ENCODE data around the gene LRRIQ3. TPM values are rescaled to one million over a fixed set of nuclear protein-coding genes. Genes with fewer than 3 reads are reported as not detected.

LRRIQ3 gene
- total and polyA plus RNA-seq, 4 experiments from 2014 or later = 2.2 to 3.3 (median 2.7) TPM

DNA sequence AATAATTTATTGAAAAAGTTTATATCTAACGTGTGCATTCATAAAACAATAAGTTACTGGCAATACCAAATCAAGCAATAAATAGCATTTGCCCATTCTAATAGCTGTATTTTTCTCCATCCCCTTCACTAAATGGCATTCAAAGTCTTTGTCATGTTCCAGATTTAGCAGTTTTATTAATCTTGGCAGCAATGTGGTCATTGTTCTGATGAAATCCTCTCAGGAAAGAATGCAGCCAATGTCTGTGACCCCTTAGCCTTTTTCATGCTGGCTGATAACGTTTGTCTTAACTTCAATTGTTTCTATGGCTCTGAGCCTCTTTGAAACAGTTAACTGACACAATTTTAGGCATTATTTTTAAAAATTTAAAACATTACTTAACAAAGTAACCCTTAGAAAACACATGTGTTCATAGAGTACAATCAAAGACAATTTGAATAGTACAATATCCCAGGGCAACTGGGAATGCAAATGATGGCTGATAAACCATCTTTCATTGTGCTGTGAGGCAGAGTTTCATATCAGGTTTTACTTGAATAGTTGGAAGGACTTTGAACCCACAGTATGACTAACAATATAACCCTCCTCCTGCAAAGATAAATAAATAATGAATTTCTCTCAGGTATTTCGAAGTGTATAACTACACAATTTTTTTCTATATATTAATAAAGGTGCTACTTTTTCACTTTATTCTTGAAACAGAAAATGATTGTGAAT lies 217.5 kb downstream of the LRRIQ3 start:
- DNase-seq = no peak
- Histone ChIP-seq H3K36me3 (ENCODE audit: insufficient read depth, low read length) (no peaks in the 10 kb centered on the region), H3K4me3 (ENCODE audit: low read length in 2 of 2) (no peak overlapping the region), H3K4me1 (ENCODE audit: insufficient read depth, low read length) (no peaks in the 10 kb centered on the region), H3K27me3 (ENCODE audit: insufficient read depth, low read length) (no peaks in the 10 kb centered on the region), H3K27ac (ENCODE audit: low read depth, low read length) (no peak overlapping the region), H3K9me3 (ENCODE audit: control insufficient read depth in 1 of 2, low read length in 2 of 2) (no peaks in the 10 kb centered on the region)
- no peaks in the 10 kb centered on the region for H3K36me3 Mint-ChIP-seq
- H3K4me3 Mint-ChIP-seq = no peak overlapping the region
- H3K27me3 Mint-ChIP-seq = no peaks in the 10 kb centered on the region
- peaks cover 0 to 5% (median 2%) of the 10 kb centered on the region in 8 donors for H3K9me3 Mint-ChIP-seq
- intact Hi-C loops (cut with micrococcal nuclease) = no loop called here
- no peaks in the 10 kb centered on the region for H3K4me1 Mint-ChIP-seq
- ChIA-PET CTCF (ENCODE audit: partially characterized antibody) (no interaction called here), POLR2A (ENCODE audit: partially characterized antibody) (no interaction called here)
- no peak overlapping the region for H3K27ac Mint-ChIP-seq

DNA sequence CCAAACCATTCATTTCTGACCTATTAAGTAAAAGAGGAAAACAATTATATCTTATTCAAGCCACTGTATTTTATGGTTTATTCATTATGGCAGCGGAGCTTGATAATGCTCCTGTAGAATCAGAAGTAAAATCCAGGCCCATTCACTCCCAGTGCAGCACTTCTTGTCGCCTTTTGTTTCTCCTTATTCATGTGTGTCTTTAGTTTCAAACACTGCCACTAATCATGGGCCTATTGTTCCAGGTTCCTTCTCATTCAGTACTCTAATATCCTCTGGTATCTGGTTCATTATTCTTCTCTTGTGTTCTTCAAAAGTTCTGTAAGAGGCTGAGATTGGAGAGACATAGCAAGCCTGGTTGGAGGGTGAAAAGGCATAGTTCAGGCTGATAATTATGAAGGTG lies 218.3 kb downstream of the LRRIQ3 start:
- H3K4me3 Mint-ChIP-seq = no peak overlapping the region
- no peak overlapping the region for H3K27ac Mint-ChIP-seq
- Histone ChIP-seq H3K4me1 (ENCODE audit: insufficient read depth, low read length) (no peaks in the 10 kb centered on the region), H3K4me3 (ENCODE audit: low read length in 2 of 2) (no peak overlapping the region), H3K27me3 (ENCODE audit: insufficient read depth, low read length) (no peaks in the 10 kb centered on the region), H3K36me3 (ENCODE audit: insufficient read depth, low read length) (no peaks in the 10 kb centered on the region), H3K9me3 (ENCODE audit: control insufficient read depth in 1 of 2, low read length in 2 of 2) (no peaks in the 10 kb centered on the region), H3K27ac (ENCODE audit: low read depth, low read length) (no peak overlapping the region)
- CTCF ChIA-PET (ENCODE audit: partially characterized antibody) = no interaction called here
- POLR2A ChIA-PET (ENCODE audit: partially characterized antibody) = no interaction called here
- no peaks in the 10 kb centered on the region for H3K27me3 Mint-ChIP-seq
- peaks cover 0 to 5% (median 2%) of the 10 kb centered on the region in 8 donors for H3K9me3 Mint-ChIP-seq
- intact Hi-C loops (cut with micrococcal nuclease) = no loop called here
- no peaks in the 10 kb centered on the region for H3K36me3 Mint-ChIP-seq
- H3K4me1 Mint-ChIP-seq = no peaks in the 10 kb centered on the region
- DNase-seq = no peak

DNA sequence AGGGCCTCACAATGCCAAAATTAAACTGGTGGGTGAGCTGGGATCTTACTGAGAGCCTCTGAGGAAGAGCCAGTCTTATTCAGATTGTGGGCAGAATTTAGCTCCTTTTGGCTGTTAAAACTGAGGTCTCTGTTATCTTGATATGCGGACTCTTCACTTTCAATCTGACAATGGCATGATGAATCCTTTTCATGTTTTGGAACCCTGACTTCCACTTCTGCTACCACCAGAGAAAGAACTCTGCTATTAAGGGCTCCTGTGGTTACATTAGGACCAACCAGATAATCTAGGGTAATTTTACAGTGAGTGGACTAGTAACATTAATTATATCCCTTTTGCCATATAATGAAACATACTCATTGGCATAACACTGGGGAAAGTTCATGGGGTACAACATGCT lies 219.0 kb downstream of the LRRIQ3 start:
- Histone ChIP-seq H3K27me3 (ENCODE audit: insufficient read depth, low read length) (no peaks in the 10 kb centered on the region), H3K9me3 (ENCODE audit: control insufficient read depth in 1 of 2, low read length in 2 of 2) (no peaks in the 10 kb centered on the region), H3K27ac (ENCODE audit: low read depth, low read length) (no peak overlapping the region), H3K4me3 (ENCODE audit: low read length in 2 of 2) (no peak overlapping the region), H3K36me3 (ENCODE audit: insufficient read depth, low read length) (no peaks in the 10 kb centered on the region), H3K4me1 (ENCODE audit: insufficient read depth, low read length) (no peaks in the 10 kb centered on the region)
- Mint-ChIP-seq H3K27ac (no peak overlapping the region), H3K4me1 (no peaks in the 10 kb centered on the region), H3K27me3 (no peaks in the 10 kb centered on the region), H3K9me3 (peaks cover 0 to 4% (median 2%) of the 10 kb centered on the region in 8 donors), H3K4me3 (no peak overlapping the region), H3K36me3 (no peaks in the 10 kb centered on the region)
- ChIA-PET POLR2A (ENCODE audit: partially characterized antibody) (no interaction called here), CTCF (ENCODE audit: partially characterized antibody) (no interaction called here)
- intact Hi-C loops (cut with micrococcal nuclease) = no loop called here
- DNase-seq = no peak

Other genes starting within 250 kb of the LRRIQ3 start
- gene FPGT, start 66 bp upstream of the LRRIQ3 start, total RNA-seq = 10 to 100 TPM; 13.1 to 14.8 TPM
- gene FPGT, start 66 bp upstream of the LRRIQ3 start, polyA plus RNA-seq = 1 to 10 TPM; 4.9 to 6.4 TPM
- gene TNNI3K, start 37.2 kb upstream of the LRRIQ3 start, total RNA-seq = not detected
- under 1 TPM in 1 of 2 donors, not detected in 1; 0.54 TPM for gene TNNI3K, start 37.2 kb upstream of the LRRIQ3 start, polyA plus RNA-seq